Transverse colon (tissue), 4 donors: ENCODE results near the gene STK32B. TPM values are rescaled to one million over a fixed set of nuclear protein-coding genes. Genes with fewer than 3 reads are reported as not detected.
"Not testable (repeated sequence)": the region's sequence is repeated elsewhere in the genome, so short reads cannot be mapped to it uniquely, and the experiment has no call there.

Experiments
- DNase-seq: peaks from one replicate; pipeline ENCODE4 v3.0.0-alpha.2; 2019
- H3K27ac ChIP-seq, 4 donors: fragments of 200-600 bp; sonication (generic); 2 replicates each; pipeline ENCODE4 v1.5.1; 2016 to 2018; ENCODE audit warnings: inconsistent platforms in 4 of 4
- H3K27me3 ChIP-seq: fragments of 200-600 bp; sonication (generic); 2 replicates; pipeline ENCODE4 v1.5.1; 2017; ENCODE audit warnings: inconsistent platforms
- H3K36me3 ChIP-seq, 4 donors: fragments of 200-600 bp; sonication (generic); 2 replicates each; pipeline ENCODE4 v1.5.1; 2017 to 2019; ENCODE audit warnings: inconsistent platforms in 4 of 4
- H3K4me1 ChIP-seq, 4 donors: fragments of 200-600 bp; sonication (generic); 2 replicates each; pipeline ENCODE4 v1.5.1; 2017 to 2020; ENCODE audit warnings: inconsistent platforms in 4 of 4
- H3K4me3 ChIP-seq, 4 donors: fragments of 200-600 bp; sonication (generic); 1 replicate in 1 of 4; 2 replicates in 3 of 4; pipeline versions ENCODE4 v1.5.1 to v1.6.1; 2017 to 2019; ENCODE audit warnings: inconsistent platforms in 4 of 4
- H3K9me3 ChIP-seq, 2 donors: fragments of 200-600 bp; sonication (generic); 2 replicates each; pipeline ENCODE4 v1.5.1; 2017 to 2019; ENCODE audit warnings: inconsistent platforms in 2 of 2
- CTCF ChIP-seq, 5 experiments: fragments of 200-600 bp in 3 of 5; fragments of 450-650 bp in 2 of 5; sonication (generic) in 3 of 5; IDR thresholded peaks; 1 replicate in 2 of 5; 2 replicates in 3 of 5; pipeline ENCODE4 v1.5.1; 2016 to 2017; ENCODE audit warnings: antibody characterized with exemption in 5 of 5, inconsistent platforms in 3 of 5, mild to moderate bottlenecking in 2 of 5, moderate library complexity in 1 of 5
- EP300 ChIP-seq: sonication (generic); formaldehyde crosslinking; IDR thresholded peaks from one replicate; pipeline ENCODE4 v1.6.1; 2017; ENCODE audit warnings: antibody characterized with exemption, low read depth
- POLR2A ChIP-seq: fragments of 450-650 bp; IDR thresholded peaks from one replicate; pipeline ENCODE4 v1.6.1; 2016; ENCODE audit warnings: antibody characterized with exemption, mild to moderate bottlenecking, moderate library complexity
- POLR2AphosphoS5 ChIP-seq, 3 donors: sonication (generic); formaldehyde crosslinking; IDR thresholded peaks; one replicate each; pipeline ENCODE4 v1.6.1; 2016; ENCODE audit warnings: antibody characterized with exemption in 3 of 3
- WGBS, 2 donors: methylation state at CpG; one replicate each; pipeline ENCODE4 v1.1.5; 2018; ENCODE audit warnings: low coverage in 1 of 2; 5-methylcytosine and 5-hydroxymethylcytosine counted together
- in situ Hi-C, 4 donors: fragments of 200-750 bp; cut with MboI; loops; one replicate each; pipeline versions ENCODE4 v1.15.0 to v1.15.1; 2017; ENCODE audit warnings: low sequenced_read_pairs in 3 of 4, low pct_ligation_motif_present in 1 of 4, low pct_unique_long_range_greater_than_20kb in 1 of 4
- intact Hi-C: fragments of 100-400 bp; cut with DNase I; formaldehyde crosslinking; loops from one replicate; pipeline ENCODE4 v1.15.1; 2023; ENCODE audit warnings: low total_unique reads
- total RNA-seq, 4 donors: library from RNA; depleted of rRNA; stranded (reverse); fragments of >200 nt; gene quantifications; one replicate each; pipeline ENCODE4 v1.1.0, GENCODE V29; 2016

The STK32B gene
- total RNA-seq, 4 donors from 2014 or later = 0.37 to 1.1 (median 0.64) TPM

GRCh38 chr4:5433196-5433595 is 381.9 kb downstream of the STK32B start:
- TF ChIP-seq POLR2A (no peak), POLR2AphosphoS5 (IDR thresholded peaks at IDR 0.05) (no peak), CTCF (IDR thresholded peaks at IDR 0.05) (no peak)
- Histone ChIP-seq H3K9me3 (no peaks in the 10 kb centered on the region), H3K4me1 (no peaks in the 10 kb centered on the region), H3K27me3 (no peaks in the 10 kb centered on the region), H3K4me3 (no peak overlapping the region), H3K27ac (no peak overlapping the region), H3K36me3 (no peaks in the 10 kb centered on the region)
- in situ Hi-C loops = no loop called here
- no peak for DNase-seq
- intact Hi-C loops = no loop called here
- WGBS, 2 donors = 60 to 88% methylated on average over 1 to 5 of the region's 5 CpGs

DNA sequence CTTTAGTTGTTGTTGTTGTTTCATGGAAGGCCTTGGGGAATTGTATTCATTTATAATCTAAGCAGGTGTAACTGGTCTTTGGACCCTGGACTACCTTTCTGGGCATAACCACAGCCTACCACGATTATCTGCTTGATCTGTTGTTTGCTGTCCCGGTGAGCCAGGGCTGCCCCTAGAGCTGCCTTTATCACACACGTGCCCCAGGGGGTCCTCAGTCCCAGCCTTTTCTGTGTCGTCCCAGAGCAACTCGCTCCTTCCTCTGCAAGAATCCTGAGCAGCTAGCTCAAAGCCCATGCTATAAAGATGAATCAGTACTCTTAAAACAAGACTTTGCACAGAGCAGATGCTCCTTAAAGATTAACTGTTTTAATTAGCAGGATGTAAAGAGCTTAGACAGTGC is 383.9 kb downstream of the STK32B start:
- TF ChIP-seq EP300 = no peak
- no peak for TF ChIP-seq POLR2A
- TF ChIP-seq POLR2AphosphoS5 (IDR thresholded peaks at IDR 0.05) = no peak
- no peak for TF ChIP-seq CTCF (IDR thresholded peaks at IDR 0.05)
- 29 to 60% methylated on average over 2 to 5 of the region's 5 CpGs for WGBS, 2 donors
- Histone ChIP-seq H3K27me3 (no peaks in the 10 kb centered on the region), H3K4me1 (no peaks in the 10 kb centered on the region), H3K9me3 (no peaks in the 10 kb centered on the region), H3K4me3 (no peak overlapping the region), H3K27ac (no peak overlapping the region), H3K36me3 (no peaks in the 10 kb centered on the region)
- in situ Hi-C loops = no loop called here
- intact Hi-C loops = no loop called here
- no peak for DNase-seq

GRCh38 chr4:5435823-5436222 is 384.5 kb downstream of the STK32B start:
- in situ Hi-C loops = no loop called here
- 59% methylated on average over 4 of the region's 4 CpGs; no CpG with 5 or more reads in 1 of the 2 donors for WGBS, 2 donors
- Histone ChIP-seq H3K9me3 (no peaks in the 10 kb centered on the region), H3K4me1 (no peaks in the 10 kb centered on the region), H3K4me3 (no peak overlapping the region), H3K36me3 (no peaks in the 10 kb centered on the region), H3K27me3 (no peaks in the 10 kb centered on the region), H3K27ac (no peak overlapping the region)
- DNase-seq = no peak
- intact Hi-C loops = no loop called here
- TF ChIP-seq POLR2A (no peak), EP300 (no peak), CTCF (IDR thresholded peaks at IDR 0.05) (no peak), POLR2AphosphoS5 (IDR thresholded peaks at IDR 0.05) (no peak)

DNA sequence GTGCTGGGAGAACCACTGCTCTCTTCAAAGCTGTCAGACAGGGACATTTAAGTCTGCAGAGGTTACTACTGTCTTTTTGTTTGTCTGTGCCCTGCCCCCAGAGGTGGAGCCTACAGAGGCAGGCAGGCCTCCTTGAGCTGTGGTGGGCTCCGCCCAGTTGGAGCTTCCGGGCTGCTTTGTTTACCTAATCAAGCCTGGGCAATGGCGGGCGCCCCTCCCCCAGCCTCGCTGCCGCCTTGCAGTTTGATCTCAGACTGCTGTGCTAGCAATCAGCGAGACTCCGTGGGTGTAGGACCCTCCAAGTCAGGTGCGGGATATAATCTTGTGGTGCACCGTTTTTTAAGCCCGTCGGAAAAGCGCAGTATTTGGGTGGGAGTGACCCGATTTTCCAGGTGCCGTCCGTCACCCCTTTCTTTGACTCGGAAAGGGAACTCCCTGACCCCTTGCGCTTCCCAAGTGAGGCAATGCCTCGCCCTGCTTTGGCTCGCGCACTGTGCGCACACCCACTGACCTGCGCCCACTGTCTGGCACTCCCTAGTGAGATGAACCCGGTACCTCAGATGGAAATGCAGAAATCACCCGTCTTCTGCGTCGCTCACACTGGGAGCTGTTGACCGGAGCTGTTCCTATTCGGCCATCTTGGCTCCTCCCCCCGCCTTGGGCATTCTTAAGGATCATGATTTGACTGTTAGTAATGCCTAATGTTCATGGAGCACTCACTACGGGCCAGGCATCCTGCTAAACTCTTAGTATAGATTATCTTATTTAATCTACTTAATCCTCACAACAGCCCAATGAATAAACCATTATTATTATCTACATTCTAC is 392.9 kb downstream of the STK32B start:
- H3K4me3 ChIP-seq, H3K36me3 ChIP-seq, H3K9me3 ChIP-seq, H3K27me3 ChIP-seq, H3K27ac ChIP-seq, DNase-seq, in situ Hi-C loops, H3K4me1 ChIP-seq, intact Hi-C loops: not testable (repeated sequence)
- WGBS, 2 donors = 86 to 88% methylated on average over 5 to 24 of the region's 31 CpGs
